Stimulated activated CD8-positive, alpha-beta memory T cell treated with anti-CD3 and anti-CD28 coated beads, Interleukin-12 subunit alpha, Interleukin-12 subunit beta, amount 100 ng/mL, for 24 hours (primary cell): ENCODE data around the gene AMER2.
"Not testable (repeated sequence)": the region's sequence is repeated elsewhere in the genome, so short reads cannot be mapped to it uniquely, and the experiment has no call there.

Experiments
- DNase-seq: peaks from one replicate; pipeline ENCODE4 v3.0.0-alpha.2; 2020; ENCODE audit errors: extremely low read depth

Gene AMER2

GRCh38 chr13:25180775-25181537 is 8.9 kb upstream of the AMER2 start:
- no peak for DNase-seq

DNA sequence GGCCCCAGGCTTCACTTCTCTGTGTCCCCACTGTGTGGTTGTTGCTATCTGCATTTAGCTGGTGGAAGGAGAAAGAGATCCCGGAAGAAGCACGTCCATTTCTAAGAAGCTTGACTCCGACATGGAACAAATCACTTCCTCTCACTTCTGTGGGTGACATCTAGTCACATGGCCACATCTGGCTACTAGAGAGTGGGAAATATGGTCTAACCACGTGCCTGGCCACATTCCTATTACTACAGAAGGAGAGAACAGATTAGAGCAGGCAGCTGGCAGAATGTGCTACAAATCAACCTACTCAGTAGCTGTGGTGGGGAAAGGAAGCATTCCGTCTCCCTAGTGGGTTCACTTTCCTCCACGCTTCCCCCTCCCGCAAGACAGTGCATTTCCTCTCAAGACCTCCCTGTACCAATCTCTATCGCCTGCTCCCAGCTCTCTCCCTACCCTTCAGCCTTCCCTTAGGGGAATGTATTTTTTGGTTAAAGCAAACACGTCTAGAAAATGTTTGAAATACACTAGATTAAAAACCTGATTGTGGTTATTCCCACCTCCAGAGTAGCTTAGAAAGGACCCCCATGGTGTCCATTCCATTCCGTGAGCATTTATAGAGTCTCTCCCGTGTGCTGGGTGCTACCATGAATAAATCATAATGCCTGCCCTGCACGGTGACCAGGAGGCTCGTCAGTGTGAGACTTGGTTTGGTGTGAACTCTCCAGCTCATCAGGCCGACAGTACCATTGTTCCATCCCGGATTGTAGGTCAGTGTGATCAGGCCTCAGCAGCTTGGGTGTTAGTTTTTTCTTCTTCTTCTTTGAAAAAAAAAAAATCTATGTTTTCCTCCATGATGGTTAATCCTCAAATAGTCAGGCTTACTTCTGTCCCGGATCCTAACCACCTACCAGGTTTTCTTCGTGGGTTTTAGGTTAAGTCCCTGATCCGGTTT is 8.0 kb upstream of the AMER2 start:
- no peak for DNase-seq

DNA sequence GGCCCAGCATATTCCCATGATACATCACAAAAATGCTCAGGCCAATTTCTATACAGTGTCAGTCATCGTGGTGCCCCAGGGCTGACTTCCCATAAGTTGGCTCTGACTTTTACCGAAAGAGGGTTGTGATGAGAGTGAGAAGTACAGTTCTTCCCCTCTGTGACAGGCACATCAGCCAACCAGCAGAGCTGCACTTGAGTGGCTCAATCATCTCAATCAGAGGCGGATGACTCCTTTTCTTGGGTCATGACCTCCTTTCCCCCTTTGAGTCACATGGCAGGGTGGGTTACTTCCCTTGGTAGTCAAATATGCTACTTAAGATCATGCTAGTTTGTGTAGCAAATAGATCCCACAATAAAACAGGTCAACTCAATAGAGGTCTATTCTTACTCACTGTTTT is 6.9 kb upstream of the AMER2 start:
- DNase-seq: no peak

DNA sequence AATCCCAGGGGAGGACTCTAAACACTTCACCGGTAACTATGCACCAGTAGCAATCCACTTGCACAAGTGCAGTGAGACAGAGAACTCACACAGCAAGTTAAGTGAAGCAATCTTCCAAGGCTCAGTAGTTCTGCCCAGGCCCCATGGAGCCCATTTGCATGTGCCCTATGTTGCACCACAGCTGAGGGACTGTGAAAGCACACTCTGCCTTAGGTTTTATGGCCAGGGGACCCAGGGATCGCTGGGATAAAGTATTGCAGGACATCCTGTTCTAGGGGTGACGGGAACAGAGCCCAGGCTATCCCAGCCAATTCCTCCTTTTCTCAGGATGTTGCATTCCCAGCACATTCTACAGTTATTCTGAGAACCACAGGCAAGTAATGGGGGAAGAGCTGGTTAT is 6.0 kb upstream of the AMER2 start:
- no peak for DNase-seq

DNA sequence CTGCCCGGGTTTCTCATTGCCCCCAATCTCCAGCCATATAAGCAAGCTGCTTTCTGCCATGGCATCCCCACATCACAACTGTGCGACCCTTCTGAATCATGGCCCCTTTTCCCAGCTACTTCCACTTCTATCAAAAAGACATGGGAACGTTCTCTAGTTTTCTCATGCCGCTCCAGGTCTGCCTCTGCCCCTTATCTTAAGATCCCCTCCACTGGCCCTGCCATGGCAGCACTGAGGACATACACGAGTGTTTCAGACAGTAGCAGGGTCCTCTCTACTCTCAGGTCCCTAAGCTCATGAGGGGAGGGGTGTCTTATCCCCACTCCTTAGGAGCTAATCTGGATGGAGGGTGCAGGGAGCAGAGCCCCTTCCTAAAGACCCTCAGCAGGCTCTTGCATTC is 5.5 kb upstream of the AMER2 start:
- no peak for DNase-seq

- no peak for DNase-seq
Observed at GRCh38 chr13:25177012-25177411, 4.9 kb upstream of the AMER2 start.

DNA sequence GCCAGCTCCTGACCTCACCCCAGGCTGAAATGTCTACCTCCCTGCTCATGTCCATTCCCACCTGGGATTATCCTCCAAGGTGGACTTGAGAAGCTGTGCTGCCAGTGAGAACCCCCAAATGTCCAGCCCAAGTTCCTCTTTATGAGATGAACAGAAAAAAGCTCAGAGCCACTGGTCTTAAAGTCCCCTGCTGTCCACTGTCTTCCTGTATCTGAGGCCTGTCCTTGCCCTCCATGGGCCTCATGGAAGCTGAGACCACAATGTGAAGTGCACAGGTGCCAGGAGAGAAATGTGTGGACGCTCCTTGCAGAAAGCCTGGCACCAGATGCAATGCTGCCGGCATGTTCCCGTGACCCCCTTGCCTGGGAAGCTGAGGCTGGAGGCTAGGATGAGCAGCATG is 3.3 kb upstream of the AMER2 start:
- no peak for DNase-seq

GRCh38 chr13:25175026-25175425 is 2.9 kb upstream of the AMER2 start:
- no peak for DNase-seq

DNA sequence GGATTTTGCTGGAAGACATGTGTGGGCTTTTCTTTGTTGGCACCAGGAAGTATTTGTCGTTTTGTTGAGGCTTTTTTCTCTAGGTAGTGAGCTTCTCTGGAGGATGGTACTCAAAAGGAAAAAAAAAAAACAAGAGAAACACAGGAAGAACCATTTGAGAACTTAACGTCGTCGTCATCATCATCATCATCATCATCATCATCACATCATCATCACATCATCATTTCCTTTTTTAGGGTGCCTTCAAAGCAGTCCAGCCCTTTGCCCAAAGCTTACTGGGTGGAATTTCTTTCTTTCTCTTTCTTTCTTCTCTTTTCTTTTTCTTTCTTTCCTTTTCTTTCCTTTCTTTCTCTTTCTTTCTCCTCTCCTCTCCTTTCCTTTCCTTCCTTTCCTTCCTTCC is 2.2 kb upstream of the AMER2 start:
- no peak for DNase-seq

DNA sequence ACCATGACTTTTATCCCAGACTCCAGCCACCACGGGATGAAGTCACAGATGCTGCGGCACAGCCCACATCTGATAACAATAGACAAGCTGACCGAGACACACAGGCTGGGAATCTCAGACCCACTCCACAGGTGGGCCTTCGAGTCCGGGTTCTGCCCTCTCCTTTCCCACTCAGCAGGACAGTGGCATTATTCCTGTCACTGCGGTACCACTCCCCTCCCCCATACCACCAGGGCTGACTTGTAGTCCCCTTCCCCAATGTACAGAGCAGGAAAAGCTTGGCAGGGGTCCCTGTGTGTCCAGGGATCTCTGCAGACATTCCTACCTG is 179 bp upstream of the AMER2 start:
- no peak for DNase-seq

- no peak for DNase-seq
Observed at GRCh38 chr13:25171170-25171516, 945 bp downstream of the AMER2 start.

DNA sequence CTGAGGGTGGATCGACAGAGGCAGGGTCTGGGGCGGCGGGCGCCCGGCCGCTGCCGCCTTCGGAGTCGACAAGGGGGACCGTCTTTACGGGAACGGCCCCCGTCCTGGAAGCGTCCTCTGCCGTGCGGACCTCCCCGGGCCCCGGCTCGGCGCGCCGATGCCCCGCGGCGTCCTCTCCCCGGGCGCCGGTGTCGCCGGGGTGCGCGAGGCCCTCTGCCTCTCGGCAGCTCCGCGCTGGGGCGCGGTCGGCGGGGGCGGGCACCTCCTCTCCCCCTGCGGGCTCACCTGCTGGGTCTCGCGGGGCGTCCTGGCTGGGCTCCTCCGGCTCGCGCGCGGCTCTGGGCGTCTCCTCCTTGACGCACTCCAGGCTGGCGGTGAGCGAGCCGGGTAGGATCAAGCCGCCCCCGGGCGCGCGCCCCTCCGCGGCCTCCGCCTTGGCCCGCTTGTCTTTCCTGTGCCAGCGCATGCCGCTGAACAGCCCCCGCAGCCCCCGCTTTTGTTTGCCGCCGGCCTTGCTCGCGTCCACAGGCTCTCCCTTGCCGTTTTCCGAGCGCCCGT is 1.5 kb downstream of the AMER2 start:
- DNase-seq: no peak

- DNase-seq: no peak
Observed at GRCh38 chr13:25169951-25170553, 2.0 kb downstream of the AMER2 start.

GRCh38 chr13:25169356-25169755 is 2.7 kb downstream of the AMER2 start:
- no peak for DNase-seq

GRCh38 chr13:25168790-25169189 is 3.3 kb downstream of the AMER2 start:
- DNase-seq: no peak

DNA sequence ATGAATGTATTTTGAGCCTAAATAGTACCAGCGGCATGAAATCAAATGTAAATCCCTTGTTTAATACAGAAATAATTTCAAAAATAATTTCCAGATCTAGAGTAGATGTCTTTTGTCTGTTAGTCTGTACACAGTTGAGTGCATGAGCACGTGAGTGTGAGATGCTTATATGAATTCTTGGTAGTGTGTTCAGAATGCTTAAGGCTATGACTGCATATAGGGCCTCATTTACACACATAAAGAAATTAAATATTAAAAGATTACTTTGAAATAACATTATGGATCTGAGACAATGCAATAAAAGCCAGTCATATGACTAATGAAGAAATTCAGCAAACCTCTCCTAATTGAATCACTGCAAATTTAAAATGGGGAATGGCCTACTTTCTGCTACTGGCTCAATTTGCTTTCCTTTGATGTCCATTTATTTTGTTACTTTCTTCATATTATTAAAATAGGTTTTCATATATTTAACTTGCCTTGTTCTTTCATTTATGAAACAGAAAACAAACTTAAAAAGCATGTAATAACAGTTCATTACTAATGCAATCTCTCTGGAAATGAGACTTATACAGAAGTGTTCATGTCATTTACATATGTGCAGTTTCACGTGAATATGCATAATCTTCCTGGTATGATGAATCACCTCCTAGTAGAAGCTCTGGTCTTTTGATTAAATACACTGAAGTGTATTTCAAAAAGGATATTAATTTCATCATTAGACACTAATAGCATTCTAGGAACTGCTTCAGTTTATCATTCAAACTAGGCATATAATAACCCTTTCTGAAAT is 4.5 kb downstream of the AMER2 start:
- DNase-seq: no peak

DNA sequence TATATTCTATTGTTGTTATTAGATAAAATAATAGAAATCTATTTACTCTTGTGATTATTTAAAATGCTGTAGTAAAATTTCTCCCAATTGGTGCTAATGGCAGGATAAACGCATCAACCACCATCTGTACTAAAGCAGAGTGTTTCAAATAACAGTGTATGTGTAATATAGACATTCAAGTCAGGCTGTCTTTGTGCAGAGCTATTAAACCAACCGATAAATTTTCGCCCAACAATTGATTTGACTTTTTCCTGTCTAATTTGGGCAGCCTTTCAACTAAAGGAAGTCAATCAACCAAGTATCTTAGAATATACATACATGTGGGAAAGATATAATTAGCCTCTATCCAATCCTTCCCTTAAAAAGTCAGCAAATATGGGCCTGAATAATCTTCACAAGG is 5.8 kb downstream of the AMER2 start:
- no peak for DNase-seq

GRCh38 chr13:25165663-25166062 is 6.4 kb downstream of the AMER2 start:
- no peak for DNase-seq

- not testable (repeated sequence) for DNase-seq
Observed at GRCh38 chr13:25165163-25165562, 6.9 kb downstream of the AMER2 start.

GRCh38 chr13:25157681-25158080 is 14.4 kb downstream of the AMER2 start:
- DNase-seq: no peak

DNA sequence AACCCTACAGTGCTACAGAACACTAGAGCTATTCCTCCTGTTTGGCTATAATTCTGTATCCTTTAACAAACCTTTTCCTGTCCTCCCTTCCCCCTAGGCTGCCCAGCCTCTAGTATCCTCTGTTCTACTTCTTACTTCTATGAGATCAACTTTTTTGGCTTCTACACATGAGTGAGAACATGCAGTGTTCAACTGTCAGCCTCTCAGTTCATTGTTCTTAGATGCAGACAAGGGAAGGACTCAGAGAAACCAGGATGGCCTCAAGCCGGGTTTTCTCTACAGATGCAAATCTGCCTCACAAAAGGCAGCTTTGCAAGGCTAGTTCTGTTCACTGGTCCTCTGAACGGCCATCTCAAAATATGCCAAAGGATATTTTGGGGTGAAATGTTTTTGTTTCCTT is 18.4 kb downstream of the AMER2 start:
- no peak for DNase-seq
